Middle frontal gyrus (tissue), 1 donor: ENCODE data around the gene RFX4.
"Not testable (repeated sequence)": the region's sequence is repeated elsewhere in the genome, so short reads cannot be mapped to it uniquely, and the experiment has no call there.

Experiments used
- DNase-seq: peaks from one replicate; pipeline ENCODE4 v3.0.0-alpha.2; 2015; ENCODE audit warnings: low spot score; ENCODE audit errors: extremely low spot score

The RFX4 gene

GRCh38 chr12:106685381-106685780, 102.6 kb downstream of the RFX4 start:
- no peak for DNase-seq

- DNase-seq = no peak
Observed at GRCh38 chr12:106687672-106688071, 104.9 kb downstream of the RFX4 start.

GRCh38 chr12:106690569-106691305, 107.9 kb downstream of the RFX4 start:
- no peak for DNase-seq

- DNase-seq = not testable (repeated sequence)
Observed at GRCh38 chr12:106692033-106692432, 109.2 kb downstream of the RFX4 start.

GRCh38 chr12:106692896-106693820, 110.4 kb downstream of the RFX4 start:
- DNase-seq = no peak

- no peak for DNase-seq
Observed at GRCh38 chr12:106696071-106696470, 113.3 kb downstream of the RFX4 start.

GRCh38 chr12:106696681-106697417, 114.0 kb downstream of the RFX4 start:
- DNase-seq = no peak

GRCh38 chr12:106704081-106704480, 121.3 kb downstream of the RFX4 start:
- DNase-seq = no peak

GRCh38 chr12:106705971-106706370, 123.2 kb downstream of the RFX4 start:
- no peak for DNase-seq

GRCh38 chr12:106709068-106709511, 126.3 kb downstream of the RFX4 start:
- DNase-seq = no peak

GRCh38 chr12:106710143-106710893, 127.5 kb downstream of the RFX4 start:
- no peak for DNase-seq

GRCh38 chr12:106711316-106711715, 128.5 kb downstream of the RFX4 start:
- no peak for DNase-seq

- DNase-seq = no peak
Observed at GRCh38 chr12:106712768-106713167, 130.0 kb downstream of the RFX4 start.

- no peak for DNase-seq
Observed at GRCh38 chr12:106714926-106715325, 132.1 kb downstream of the RFX4 start.

GRCh38 chr12:106715582-106715981, 132.8 kb downstream of the RFX4 start:
- no peak for DNase-seq

- DNase-seq = no peak
Observed at GRCh38 chr12:106717673-106718072, 134.9 kb downstream of the RFX4 start.

- DNase-seq = no peak
Observed at GRCh38 chr12:106719879-106720278, 137.1 kb downstream of the RFX4 start.

- DNase-seq = no peak
Observed at GRCh38 chr12:106720696-106721095, 137.9 kb downstream of the RFX4 start.

GRCh38 chr12:106721915-106722314, 139.1 kb downstream of the RFX4 start:
- no peak for DNase-seq

- DNase-seq = no peak
Observed at GRCh38 chr12:106722837-106723236, 140.0 kb downstream of the RFX4 start.

- DNase-seq = no peak
Observed at GRCh38 chr12:106723416-106723815, 140.6 kb downstream of the RFX4 start.
